Mucosa of descending colon (tissue), 3 donors: ENCODE data around the gene MCC. TPM values are rescaled to one million over a fixed set of nuclear protein-coding genes. Genes with fewer than 3 reads are reported as not detected.
A peak's percentile ranks its signal among the peaks of the same experiment; 100 is the strongest.

Source experiments
- ATAC-seq: fragments of 200-7000 bp; cut with Tn5 transposase; one replicate; pipeline ENCODE4 v1.9.1; 2020; ENCODE audit warnings: mild to moderate bottlenecking, moderate library complexity
- DNase-seq, 3 donors: peaks; one replicate each; pipeline ENCODE4 v3.0.0-alpha.2; 2020
- H3K36me3 ChIP-seq: fragments of 200-600 bp; one replicate; pipeline ENCODE4 v1.8.0; 2021; ENCODE audit warnings: low read depth, mild to moderate bottlenecking
- H3K4me1 ChIP-seq: fragments of 200-600 bp; one replicate; pipeline ENCODE4 v1.8.0; 2021; ENCODE audit warnings: low read depth, mild to moderate bottlenecking
- H3K4me3 ChIP-seq: fragments of 200-600 bp; one replicate; pipeline ENCODE4 v1.8.0; 2021; ENCODE audit warnings: mild to moderate bottlenecking
- H3K9me3 ChIP-seq: fragments of 200-600 bp; one replicate; pipeline ENCODE4 v1.8.0; 2021; ENCODE audit warnings: mild to moderate bottlenecking
- CTCF ChIP-seq: fragments of 200-600 bp; IDR thresholded peaks from one replicate; pipeline ENCODE4 v1.8.0; 2022; ENCODE audit warnings: antibody characterized with exemption, mild to moderate bottlenecking
- intact Hi-C, 2 donors: fragments of 100-400 bp; cut with DNase I in 1 of 2; cut with micrococcal nuclease in 1 of 2; formaldehyde crosslinking; loops; one replicate each; pipeline versions ENCODE4 v1.11.0 to v1.11.1; 2022; cut with DNase I, micrococcal nuclease
- total RNA-seq, 3 donors: library from RNA; stranded (reverse); fragmentation: NEBNext Ultra II Directional in 2 of 3; extraction: Animal tissue kit (Norgen Biotek cat#: 25700) in 2 of 3; gene quantifications; one replicate each; pipeline versions ENCODE4 v1.2.1 to v1.2.4, GENCODE V29; 2021 to 2023
- donor health status: DM: no; HTN: no; CAD: no; lungs with moderate emphysema.
- donor health status: DM: no; HTN: no; CAD: no.
- donor health status: DM: no; HTN: yes; CAD: no.

MCC gene
- total RNA-seq, 3 donors from 2014 or later: 1.5 to 7.4 (median 4.4) TPM

- TF ChIP-seq CTCF: no peak
- Histone ChIP-seq H3K9me3 (no peaks in the 10 kb centered on the region), H3K4me1 (no peaks in the 10 kb centered on the region), H3K4me3 (no peak overlapping the region), H3K36me3 (no peaks in the 10 kb centered on the region)
- intact Hi-C loops: no loop called here
- ATAC-seq (no peak), DNase-seq (no peak)
Observed at GRCh38 chr5:113523168-113523567, 34.9 kb upstream of the MCC start.

- Histone ChIP-seq H3K4me3 (no peak overlapping the region), H3K9me3 (no peaks in the 10 kb centered on the region), H3K36me3 (no peaks in the 10 kb centered on the region), H3K4me1 (no peaks in the 10 kb centered on the region)
- DNase-seq (no peak), ATAC-seq (no peak)
- intact Hi-C loops: no loop called here
- no peak for TF ChIP-seq CTCF
Observed at GRCh38 chr5:113520899-113521298, 32.6 kb upstream of the MCC start.

- ATAC-seq: no peak
- Histone ChIP-seq H3K9me3 (no peaks in the 10 kb centered on the region), H3K4me3 (no peak overlapping the region), H3K4me1 (peaks cover 5% of the 10 kb centered on the region), H3K36me3 (no peaks in the 10 kb centered on the region)
- intact Hi-C loops: no loop called here
- TF ChIP-seq CTCF: no peak
- no peak for DNase-seq
Observed at GRCh38 chr5:113520429-113520828, 32.2 kb upstream of the MCC start.

- DNase-seq: no peak
- no peak overlapping the region for H3K4me3 ChIP-seq
Observed at GRCh38 chr5:113519412-113519811, 31.2 kb upstream of the MCC start.

GRCh38 chr5:113518884-113519283, 30.6 kb upstream of the MCC start:
- Histone ChIP-seq H3K4me3 (no peak overlapping the region), H3K36me3 (no peaks in the 10 kb centered on the region), H3K9me3 (no peaks in the 10 kb centered on the region), H3K4me1 (peaks cover 17% of the 10 kb centered on the region)
- no peak for DNase-seq
- TF ChIP-seq CTCF: no peak
- no peak for ATAC-seq
- intact Hi-C loops: loop anchor here in 1 of 2 donors (10.0 kb wide), 1 partner anchor 524 kb away; no protein-coding TSS in a partner anchor

More at GRCh38 chr5:113519412-113519811, 31.2 kb upstream of the MCC start:
- ATAC-seq: no peak
- intact Hi-C loops: loop anchor here in 1 of 2 donors (10.0 kb wide), 1 partner anchor 525 kb away; no protein-coding TSS in a partner anchor
- Histone ChIP-seq H3K36me3 (no peaks in the 10 kb centered on the region), H3K9me3 (no peaks in the 10 kb centered on the region), H3K4me1 (peaks cover 15% of the 10 kb centered on the region)
- TF ChIP-seq CTCF: no peak

GRCh38 chr5:113514289-113514635, 26.0 kb upstream of the MCC start:
- no peak for ATAC-seq
- intact Hi-C loops: loop anchor here in 1 of 2 donors (5.0 to 10.0 kb wide), 2 partner anchors 132 to 519 kb away; no protein-coding TSS in a partner anchor
- peaks cover 17% of the 10 kb centered on the region for H3K4me1 ChIP-seq
- no peak for TF ChIP-seq CTCF
- peak in 1 of 3 donors; percentile 14 for DNase-seq
- H3K36me3 ChIP-seq: no peaks in the 10 kb centered on the region
- H3K9me3 ChIP-seq: no peaks in the 10 kb centered on the region
- H3K4me3 ChIP-seq: peak overlapping the region; percentile 57
